Endothelial cell of umbilical vein (primary cell): ENCODE data around the gene FHDC1. TPM values are rescaled to one million over a fixed set of nuclear protein-coding genes. Genes with fewer than 3 reads are reported as not detected.
A peak's percentile ranks its signal among the peaks of the same experiment; 100 is the strongest.

Experiments used
- BruUV-seq: library from RNA; stranded (reverse); fragments of 400-500 nt; replicated peaks from 2 replicates; lab custom pipeline; 2021; lab: Mats Ljungman, UMichigan
- CTCF ChIA-PET: fragments of 300-600, 350-600 bp; sonication (Branson Sonifier 250); formaldehyde crosslinking; loops from one replicate; lab custom pipeline; 2021; ENCODE audit warnings: antibody characterized with exemption, inconsistent platforms; lab: Charles Lee
- POLR2A ChIA-PET: fragments of 300-600, 350-600 bp; sonication (Branson Sonifier 250); formaldehyde crosslinking; loops from one replicate; lab custom pipeline; 2021; ENCODE audit warnings: antibody characterized with exemption, inconsistent platforms; lab: Charles Lee
- DNase-seq: peaks from one replicate; pipeline ENCODE4 v3.0.0-alpha.2; 2011; ENCODE audit warnings: low read depth, low spot score
- FAIRE-seq: peaks from 2 replicates; lab custom pipeline; 2011; peaks lifted over from hg19 to GRCh38; lab: Jason Lieb, UNC
- H2AFZ ChIP-seq: 2 replicates; pipeline ENCODE4 v1.6.0; 2012; ENCODE audit warnings: low read depth, low read length, control low read depth, inconsistent platforms
- H3K27ac ChIP-seq: 2 replicates; pipeline ENCODE4 v1.5.1; 2011; ENCODE audit warnings: low read depth, mild to moderate bottlenecking, control low read depth, low read length, moderate library complexity; ENCODE audit not compliant: insufficient read depth
- H3K27me3 ChIP-seq, 2 experiments: 2 replicates each; pipeline versions ENCODE4 v1.6.0 to v1.6.1; 2011; ENCODE audit warnings: low read length in 2 of 2, mixed read lengths in 1 of 2; ENCODE audit not compliant: control insufficient read depth in 2 of 2, insufficient read depth in 2 of 2
- H3K36me3 ChIP-seq, 2 experiments: 2 replicates in 1 of 2; 3 replicates in 1 of 2; pipeline ENCODE4 v1.5.1; 2011; ENCODE audit warnings: low read length in 2 of 2, mild to moderate bottlenecking in 1 of 2, moderate library complexity in 1 of 2; ENCODE audit not compliant: control insufficient read depth in 2 of 2, insufficient read depth in 2 of 2; ENCODE audit errors: extremely low read depth in 1 of 2
- H3K4me1 ChIP-seq: 3 replicates; pipeline ENCODE4 v1.5.1; 2011; ENCODE audit warnings: mild to moderate bottlenecking, low read length; ENCODE audit not compliant: control insufficient read depth, insufficient read depth; ENCODE audit errors: extremely low read depth
- H3K4me2 ChIP-seq: 2 replicates; pipeline ENCODE4 v1.6.1; 2011; ENCODE audit warnings: low read length, control low read depth, mixed read lengths; ENCODE audit not compliant: insufficient read depth
- H3K4me3 ChIP-seq, 3 experiments: fragments of 200-600 bp in 1 of 3; sonication (generic), shearing (Covaris generic) in 1 of 3; replicated peaks in 1 of 3; 2 replicates each; pipeline ENCODE4 v1.5.1; 2011 to 2016; ENCODE audit warnings: control low read depth in 3 of 3, low read length in 3 of 3, mild to moderate bottlenecking in 2 of 3, inconsistent platforms in 1 of 3, low read depth in 1 of 3, moderate library complexity in 1 of 3; ENCODE audit not compliant: insufficient read depth in 1 of 3
- H3K79me2 ChIP-seq: 2 replicates; pipeline ENCODE4 v1.6.0; 2012; ENCODE audit warnings: low read length, inconsistent platforms; ENCODE audit not compliant: control insufficient read depth, insufficient read depth
- H3K9ac ChIP-seq: replicated peaks from 2 replicates; pipeline ENCODE3; 2011; ENCODE audit warnings: low read length, control low read depth; ENCODE audit not compliant: insufficient read depth; ENCODE audit errors: extremely low read depth
- H3K9me1 ChIP-seq: replicated peaks from 3 replicates; pipeline ENCODE4 v1.6.0; 2011; ENCODE audit warnings: mild to moderate bottlenecking, low read length; ENCODE audit not compliant: control insufficient read depth, insufficient read depth; ENCODE audit errors: extremely low read depth
- H3K9me3 ChIP-seq: replicated peaks from 2 replicates; pipeline ENCODE4 v1.5.1; 2012; ENCODE audit warnings: low read length, inconsistent platforms; ENCODE audit not compliant: control insufficient read depth, insufficient read depth
- H4K20me1 ChIP-seq: replicated peaks from 2 replicates; pipeline ENCODE3; 2011; ENCODE audit warnings: mild to moderate bottlenecking, low read length; ENCODE audit not compliant: control insufficient read depth, insufficient read depth; ENCODE audit errors: extremely low read depth
- EZH2 ChIP-seq: IDR thresholded peaks from 2 replicates; pipeline ENCODE4 v1.6.1; 2012; ENCODE audit warnings: borderline replicate concordance, low read depth, mild to moderate bottlenecking, moderate library complexity, low read length, inconsistent platforms; ENCODE audit not compliant: severe bottlenecking
- FOS ChIP-seq: IDR thresholded peaks from 2 replicates; pipeline ENCODE4 v1.6.1; 2011; ENCODE audit warnings: mild to moderate bottlenecking, low read length, moderate library complexity, borderline replicate concordance; ENCODE audit not compliant: insufficient read depth
- GATA2 ChIP-seq: IDR thresholded peaks from 2 replicates; pipeline ENCODE4 v1.7.0; 2011; ENCODE audit warnings: low read depth, mild to moderate bottlenecking, moderate library complexity, mixed read lengths, low read length; ENCODE audit not compliant: insufficient read length, insufficient read depth
- JUN ChIP-seq: IDR thresholded peaks from 2 replicates; pipeline ENCODE4 v1.6.1; 2011; ENCODE audit warnings: borderline replicate concordance, low read depth; ENCODE audit not compliant: insufficient read length, insufficient read depth
- MYC ChIP-seq: IDR thresholded peaks from one replicate; pipeline ENCODE4 v1.6.1; 2011; ENCODE audit warnings: mild to moderate bottlenecking, low read depth, low read length
- POLR2A ChIP-seq: IDR thresholded peaks from 2 replicates; pipeline ENCODE4 v1.6.1; 2012; ENCODE audit warnings: low read depth, mild to moderate bottlenecking, control low read depth, low read length
- POLR2AphosphoS5 ChIP-seq: IDR thresholded peaks from 2 replicates; pipeline ENCODE4 v1.6.1; 2012; ENCODE audit warnings: low read depth, mild to moderate bottlenecking, control low read depth, low read length, moderate library complexity; ENCODE audit not compliant: insufficient read depth
- dilution Hi-C: fragments of 300-500 bp; cut with MboI; formaldehyde crosslinking; loops from one replicate; pipeline ENCODE4 v1.15.0; 2019; ENCODE audit warnings: low sequenced_read_pairs; ENCODE audit not compliant: extremely low pct_ligation_motif_present
- intact Hi-C: fragments of 100-400 bp; cut with micrococcal nuclease; formaldehyde crosslinking; loops from one replicate; pipeline ENCODE4 v1.10.0; 2022
- polyA plus RNA-seq, 4 experiments: library from polyadenylated mRNA; depleted of rRNA in 3 of 4; stranded (reverse) in 3 of 4; unstranded in 1 of 4; fragments of >200 nt; gene quantifications; 2 replicates each; pipeline versions ENCODE4 v1.2.1 to v1.2.3, GENCODE V29; 2011 to 2012; ENCODE audit warnings: missing spikeins in 1 of 4
- total RNA-seq: library from RNA; stranded (reverse); gene quantifications from 2 replicates; pipeline ENCODE4 v1.2.3, GENCODE V29; 2021
- TF ChIP-seq, protein P1 (sequence below): IDR thresholded peaks from 2 replicates; pipeline ENCODE4 v1.6.1; 2011; ENCODE audit not compliant: insufficient read depth, insufficient read length
- TF ChIP-seq, protein P2 (sequence below), 2 donors: IDR thresholded peaks; 1 replicate in 1 of 2; 2 replicates in 1 of 2; pipeline ENCODE4 v1.5.1; 2011; ENCODE audit warnings: low read length in 2 of 2, mild to moderate bottlenecking in 2 of 2, moderate library complexity in 2 of 2, control low read depth in 1 of 2, inconsistent platforms in 1 of 2, low read depth in 1 of 2; ENCODE audit not compliant: insufficient read depth in 1 of 2; ENCODE audit errors: extremely low read depth in 1 of 2

FHDC1 gene
- total and polyA plus RNA-seq, 2 donors (not counting 3 experiments of a cell fraction or from before 2014, with no cell fraction given) = 0.03 to 0.18 TPM

GRCh38 chr4:153005899-153006381 lies 69.8 kb downstream of the FHDC1 start:
- Histone ChIP-seq H3K9me3 (no peaks in the 10 kb centered on the region), H3K27me3 (peaks cover 2 to 12% of the 10 kb centered on the region in 2 experiments), H4K20me1 (no peaks in the 10 kb centered on the region), H3K9me1 (no peaks in the 10 kb centered on the region), H3K9ac (no peak overlapping the region), H3K4me1 (no peaks in the 10 kb centered on the region), H3K4me3 (no peak overlapping the region), H3K79me2 (no peaks in the 10 kb centered on the region), H3K36me3 (no peaks in the 10 kb centered on the region), H2AFZ (no peak overlapping the region), H3K4me2 (no peak overlapping the region), H3K27ac (no peak overlapping the region)
- no TSS peak for BruUV-seq
- DNase-seq = peak; percentile 18
- ChIA-PET POLR2A (no interaction called here), CTCF (interaction anchor here (0.7 to 1.2 kb wide), 4 partner anchors 8 to 159 kb away, joined by 3 read pairs; no protein-coding TSS in a partner anchor)
- no peak for FAIRE-seq
- dilution Hi-C loops = no loop called here
- intact Hi-C loops = no loop called here
- TF ChIP-seq JUN (no peak), GATA2 (no peak), POLR2A (no peak), MYC (no peak), FOS (no peak), POLR2AphosphoS5 (no peak), EZH2 (no peak)
- TF ChIP-seq, protein P1, sequence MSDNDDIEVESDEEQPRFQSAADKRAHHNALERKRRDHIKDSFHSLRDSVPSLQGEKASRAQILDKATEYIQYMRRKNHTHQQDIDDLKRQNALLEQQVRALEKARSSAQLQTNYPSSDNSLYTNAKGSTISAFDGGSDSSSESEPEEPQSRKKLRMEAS = no peak
- TF ChIP-seq, protein P2, sequence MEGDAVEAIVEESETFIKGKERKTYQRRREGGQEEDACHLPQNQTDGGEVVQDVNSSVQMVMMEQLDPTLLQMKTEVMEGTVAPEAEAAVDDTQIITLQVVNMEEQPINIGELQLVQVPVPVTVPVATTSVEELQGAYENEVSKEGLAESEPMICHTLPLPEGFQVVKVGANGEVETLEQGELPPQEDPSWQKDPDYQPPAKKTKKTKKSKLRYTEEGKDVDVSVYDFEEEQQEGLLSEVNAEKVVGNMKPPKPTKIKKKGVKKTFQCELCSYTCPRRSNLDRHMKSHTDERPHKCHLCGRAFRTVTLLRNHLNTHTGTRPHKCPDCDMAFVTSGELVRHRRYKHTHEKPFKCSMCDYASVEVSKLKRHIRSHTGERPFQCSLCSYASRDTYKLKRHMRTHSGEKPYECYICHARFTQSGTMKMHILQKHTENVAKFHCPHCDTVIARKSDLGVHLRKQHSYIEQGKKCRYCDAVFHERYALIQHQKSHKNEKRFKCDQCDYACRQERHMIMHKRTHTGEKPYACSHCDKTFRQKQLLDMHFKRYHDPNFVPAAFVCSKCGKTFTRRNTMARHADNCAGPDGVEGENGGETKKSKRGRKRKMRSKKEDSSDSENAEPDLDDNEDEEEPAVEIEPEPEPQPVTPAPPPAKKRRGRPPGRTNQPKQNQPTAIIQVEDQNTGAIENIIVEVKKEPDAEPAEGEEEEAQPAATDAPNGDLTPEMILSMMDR (IDR thresholded peaks at IDR 0.05; ENCODE audit: extremely low read depth in 1 of 2, insufficient read depth in 1 of 2, low read depth in 1 of 2, low read length in 2 of 2) = no peak
